ENCODE measurements around the gene STYX.

DNA sequence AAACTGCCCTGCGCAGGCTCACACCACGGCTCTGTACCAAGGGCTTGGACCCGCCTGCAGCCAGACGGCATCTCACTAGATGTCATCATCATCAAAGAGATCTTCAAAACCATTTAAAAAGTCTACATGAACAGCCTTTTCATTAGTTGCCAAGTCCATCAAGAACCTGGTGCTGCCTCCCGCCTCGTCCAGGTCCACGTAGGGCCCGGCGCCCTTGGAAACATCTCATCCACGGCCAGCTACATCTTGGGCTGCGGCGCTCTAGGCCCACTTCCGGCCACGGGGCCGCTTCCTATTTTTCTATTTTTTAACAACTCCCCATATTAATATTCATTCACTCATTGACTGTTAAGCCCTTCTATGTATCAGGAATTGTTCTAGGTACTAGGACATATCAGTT lies 68.9 kb downstream of the STYX start:
- TF ChIP-seq POLR2A (IDR thresholded peaks at IDR 0.05) (no peak), POLR2AphosphoS5 (IDR thresholded peaks at IDR 0.05) (no peak)
- TF ChIP-seq, protein P1, sequence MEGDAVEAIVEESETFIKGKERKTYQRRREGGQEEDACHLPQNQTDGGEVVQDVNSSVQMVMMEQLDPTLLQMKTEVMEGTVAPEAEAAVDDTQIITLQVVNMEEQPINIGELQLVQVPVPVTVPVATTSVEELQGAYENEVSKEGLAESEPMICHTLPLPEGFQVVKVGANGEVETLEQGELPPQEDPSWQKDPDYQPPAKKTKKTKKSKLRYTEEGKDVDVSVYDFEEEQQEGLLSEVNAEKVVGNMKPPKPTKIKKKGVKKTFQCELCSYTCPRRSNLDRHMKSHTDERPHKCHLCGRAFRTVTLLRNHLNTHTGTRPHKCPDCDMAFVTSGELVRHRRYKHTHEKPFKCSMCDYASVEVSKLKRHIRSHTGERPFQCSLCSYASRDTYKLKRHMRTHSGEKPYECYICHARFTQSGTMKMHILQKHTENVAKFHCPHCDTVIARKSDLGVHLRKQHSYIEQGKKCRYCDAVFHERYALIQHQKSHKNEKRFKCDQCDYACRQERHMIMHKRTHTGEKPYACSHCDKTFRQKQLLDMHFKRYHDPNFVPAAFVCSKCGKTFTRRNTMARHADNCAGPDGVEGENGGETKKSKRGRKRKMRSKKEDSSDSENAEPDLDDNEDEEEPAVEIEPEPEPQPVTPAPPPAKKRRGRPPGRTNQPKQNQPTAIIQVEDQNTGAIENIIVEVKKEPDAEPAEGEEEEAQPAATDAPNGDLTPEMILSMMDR (IDR thresholded peaks at IDR 0.05): no peak
